Activated CD8-positive, alpha-beta memory T cell treated with anti-CD3 and anti-CD28 coated beads for 1 hour (primary cell): ENCODE data around the gene CHP2.
A peak's percentile ranks its signal among the peaks of the same experiment; 100 is the strongest.

Experiments used
- DNase-seq, 2 donors: peaks; one replicate each; pipeline ENCODE4 v3.0.0-alpha.2; 2020; ENCODE audit warnings: low read depth in 1 of 2; ENCODE audit errors: extremely low read depth in 1 of 2

Gene CHP2

DNA sequence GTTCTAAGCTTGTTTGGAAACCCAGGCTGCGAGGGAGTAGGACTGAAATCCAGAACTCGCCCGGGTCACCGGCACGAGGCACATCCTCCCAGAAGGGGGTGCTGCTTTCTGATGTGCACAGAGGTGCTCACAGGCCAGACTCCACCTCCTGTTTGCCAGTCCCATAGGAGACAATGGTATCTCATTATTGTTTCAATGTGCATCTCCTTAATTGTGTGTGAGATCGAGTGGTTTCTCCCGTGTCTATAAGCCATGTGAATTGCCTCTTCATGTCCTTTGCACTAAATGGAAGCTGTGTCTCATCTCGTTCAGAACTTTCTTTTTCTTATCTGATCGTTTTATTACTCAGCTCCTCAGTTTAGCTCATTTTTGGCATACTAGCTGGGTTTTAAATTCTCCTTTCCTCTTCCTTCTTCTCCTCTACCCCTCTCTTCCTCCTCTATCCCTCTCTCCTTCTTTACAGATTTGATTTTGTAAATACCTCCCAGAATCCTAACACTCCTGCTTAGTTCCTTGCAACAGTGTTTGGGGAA, 48.8 kb downstream of the CHP2 start:
- DNase-seq = peak; percentile 32 to 56

DNA sequence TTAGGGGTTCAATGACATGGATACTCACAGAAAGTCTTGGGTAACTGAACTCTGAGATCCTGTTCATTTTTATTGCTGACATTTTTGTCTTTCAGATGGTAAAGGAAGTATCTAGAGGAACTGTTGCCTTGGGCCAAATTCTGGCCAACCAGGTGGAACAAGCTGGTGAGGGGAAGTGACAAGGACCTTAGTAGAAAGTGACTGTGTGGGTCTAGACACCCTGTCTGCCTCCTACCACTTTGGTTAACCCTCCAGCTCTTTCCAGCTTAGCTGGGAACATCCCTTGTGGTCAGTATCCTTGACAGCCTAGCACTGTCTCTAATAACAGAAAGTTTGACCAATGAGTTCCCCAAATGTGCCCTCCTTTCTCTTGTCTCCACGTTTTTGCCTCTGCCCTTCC, 52.2 kb downstream of the CHP2 start:
- DNase-seq = no peak
